Mesothelial cell of epicardium (in vitro differentiated cells): ENCODE data around the gene BMPER. TPM values are rescaled to one million over a fixed set of nuclear protein-coding genes. Genes with fewer than 3 reads are reported as not detected.

Experiments used
- DNase-seq, 2 experiments: peaks; one replicate each; pipeline ENCODE4 v3.0.0; 2021; ENCODE audit warnings: low spot score in 2 of 2; ENCODE audit not compliant: unreplicated experiment in 2 of 2
- H3K27ac Mint-ChIP-seq: 2 replicates; pipeline ENCODE4 v1.8.0; 2021; ENCODE audit warnings: mixed read lengths
- H3K27me3 Mint-ChIP-seq: 2 replicates; pipeline ENCODE4 v1.8.0; 2021; ENCODE audit warnings: low read depth, mixed read lengths
- H3K36me3 Mint-ChIP-seq: 2 replicates; pipeline ENCODE4 v1.8.0; 2021; ENCODE audit warnings: mixed read lengths
- H3K4me1 Mint-ChIP-seq: 2 replicates; pipeline ENCODE4 v1.8.0; 2021; ENCODE audit warnings: mixed read lengths
- H3K4me3 Mint-ChIP-seq: 2 replicates; pipeline ENCODE4 v1.8.0; 2021; ENCODE audit warnings: mild to moderate bottlenecking, moderate library complexity, mixed read lengths
- H3K9me3 Mint-ChIP-seq: 2 replicates; pipeline ENCODE4 v1.8.0; 2021; ENCODE audit warnings: mixed read lengths
- total RNA-seq: library from RNA; stranded (reverse); gene quantifications from 3 replicates; pipeline ENCODE4 v1.2.1, GENCODE V29; 2021
- TF ChIP-seq, protein P1 (sequence below): fragments of 200-600 bp; sonication (generic); IDR thresholded peaks from one replicate; pipeline ENCODE4 v1.5.0; 2021; ENCODE audit warnings: antibody characterized with exemption; ENCODE audit not compliant: unreplicated experiment

Gene BMPER
- total RNA-seq, 1 donor from 2014 or later = 1.7 TPM

DNA sequence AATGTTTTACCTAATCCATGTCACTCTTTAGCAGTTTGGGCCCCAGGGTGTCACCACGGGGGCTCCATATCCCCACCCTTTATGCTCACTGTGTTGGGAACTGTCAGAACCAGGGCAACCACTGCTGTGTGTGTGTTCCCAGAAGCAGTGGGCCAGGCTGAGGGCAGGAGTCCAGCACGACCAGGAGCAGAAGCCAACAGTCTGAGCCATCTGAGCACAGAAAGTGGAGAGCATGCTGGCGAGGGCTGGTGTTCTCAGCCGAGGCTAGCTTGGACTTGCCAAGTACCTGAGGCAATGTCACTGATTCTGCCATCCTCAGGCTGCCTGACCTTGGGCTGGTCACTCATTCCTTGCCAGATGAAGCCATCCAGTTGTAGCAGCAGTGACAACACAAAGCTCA, 285.0 kb downstream of the BMPER start:
- Mint-ChIP-seq H3K9me3 (no peaks in the 10 kb centered on the region), H3K36me3 (no peaks in the 10 kb centered on the region), H3K27me3 (no peaks in the 10 kb centered on the region), H3K27ac (no peak overlapping the region), H3K4me1 (no peaks in the 10 kb centered on the region), H3K4me3 (no peak overlapping the region)
- DNase-seq = no peak
- TF ChIP-seq, protein P1, sequence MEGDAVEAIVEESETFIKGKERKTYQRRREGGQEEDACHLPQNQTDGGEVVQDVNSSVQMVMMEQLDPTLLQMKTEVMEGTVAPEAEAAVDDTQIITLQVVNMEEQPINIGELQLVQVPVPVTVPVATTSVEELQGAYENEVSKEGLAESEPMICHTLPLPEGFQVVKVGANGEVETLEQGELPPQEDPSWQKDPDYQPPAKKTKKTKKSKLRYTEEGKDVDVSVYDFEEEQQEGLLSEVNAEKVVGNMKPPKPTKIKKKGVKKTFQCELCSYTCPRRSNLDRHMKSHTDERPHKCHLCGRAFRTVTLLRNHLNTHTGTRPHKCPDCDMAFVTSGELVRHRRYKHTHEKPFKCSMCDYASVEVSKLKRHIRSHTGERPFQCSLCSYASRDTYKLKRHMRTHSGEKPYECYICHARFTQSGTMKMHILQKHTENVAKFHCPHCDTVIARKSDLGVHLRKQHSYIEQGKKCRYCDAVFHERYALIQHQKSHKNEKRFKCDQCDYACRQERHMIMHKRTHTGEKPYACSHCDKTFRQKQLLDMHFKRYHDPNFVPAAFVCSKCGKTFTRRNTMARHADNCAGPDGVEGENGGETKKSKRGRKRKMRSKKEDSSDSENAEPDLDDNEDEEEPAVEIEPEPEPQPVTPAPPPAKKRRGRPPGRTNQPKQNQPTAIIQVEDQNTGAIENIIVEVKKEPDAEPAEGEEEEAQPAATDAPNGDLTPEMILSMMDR = no peak

GRCh38 chr7:34191162-34191561, 285.8 kb downstream of the BMPER start:
- Mint-ChIP-seq H3K9me3 (no peaks in the 10 kb centered on the region), H3K27ac (no peak overlapping the region), H3K4me1 (no peaks in the 10 kb centered on the region), H3K36me3 (no peaks in the 10 kb centered on the region), H3K4me3 (no peak overlapping the region), H3K27me3 (no peaks in the 10 kb centered on the region)
- no peak for DNase-seq
- TF ChIP-seq, protein P1 = no peak

- Mint-ChIP-seq H3K27ac (no peak overlapping the region), H3K27me3 (no peaks in the 10 kb centered on the region), H3K4me3 (no peak overlapping the region), H3K36me3 (no peaks in the 10 kb centered on the region), H3K9me3 (no peaks in the 10 kb centered on the region), H3K4me1 (no peaks in the 10 kb centered on the region)
- DNase-seq = no peak
- TF ChIP-seq, protein P1 = no peak
These were observed 286.6 kb downstream of the BMPER start for GRCh38 chr7:34191771-34192479.

DNA sequence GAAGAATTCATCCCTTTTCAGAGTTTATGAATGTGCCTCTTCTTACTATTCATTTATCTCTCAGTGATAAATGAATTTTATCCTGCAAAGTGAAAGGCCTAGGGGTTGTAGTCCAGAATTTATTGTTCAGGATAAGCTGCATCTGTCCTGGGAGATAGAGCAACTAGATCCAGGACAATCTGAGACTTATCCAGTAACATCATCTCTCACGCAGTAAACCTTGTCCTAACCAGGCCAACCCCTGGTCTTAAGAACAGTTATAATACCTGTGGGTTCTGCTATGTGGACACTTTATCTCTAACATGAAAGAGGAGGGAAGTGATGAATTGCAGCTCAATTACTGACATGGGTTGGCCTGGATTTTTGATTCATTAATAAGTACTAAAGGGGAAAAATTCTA, 287.6 kb downstream of the BMPER start:
- TF ChIP-seq, protein P1 = no peak

DNA sequence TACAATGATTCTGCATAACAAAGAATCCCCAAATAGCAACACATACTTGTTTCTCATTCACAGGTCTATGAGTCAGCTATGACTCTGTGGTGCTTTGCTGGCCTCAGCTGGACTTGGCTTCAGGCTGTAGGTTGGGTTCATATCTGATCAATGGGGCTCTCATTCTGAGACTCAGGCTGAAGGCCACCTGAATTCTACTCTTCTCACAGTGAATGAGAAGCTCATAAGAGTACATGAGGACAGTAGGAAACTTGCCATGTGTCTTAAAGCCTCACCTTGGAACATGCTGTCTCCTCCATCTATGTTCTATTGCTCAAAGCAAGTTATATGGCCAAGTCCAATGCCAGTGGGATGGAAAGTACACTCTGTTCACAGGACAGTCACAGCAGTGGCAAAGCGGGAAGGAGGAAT, 292.9 kb downstream of the BMPER start:
- Mint-ChIP-seq H3K27ac (no peak overlapping the region), H3K9me3 (no peaks in the 10 kb centered on the region)

More for the DNA sequence above, 287.6 kb downstream of the BMPER start:
- no peaks in the 10 kb centered on the region for H3K9me3 Mint-ChIP-seq
- H3K27me3 Mint-ChIP-seq = no peaks in the 10 kb centered on the region
- no peaks in the 10 kb centered on the region for H3K4me1 Mint-ChIP-seq
- no peak for DNase-seq
- H3K4me3 Mint-ChIP-seq = no peak overlapping the region
- H3K36me3 Mint-ChIP-seq = no peaks in the 10 kb centered on the region
- H3K27ac Mint-ChIP-seq = no peak overlapping the region

More for the DNA sequence above, 292.9 kb downstream of the BMPER start:
- Mint-ChIP-seq H3K4me3 (no peak overlapping the region), H3K4me1 (no peaks in the 10 kb centered on the region), H3K36me3 (no peaks in the 10 kb centered on the region), H3K27me3 (no peaks in the 10 kb centered on the region)
- DNase-seq = no peak
- TF ChIP-seq, protein P1 = no peak
